Measurements from ENCODE around the gene ACSL3.
"Not testable (repeated sequence)": the region's sequence is repeated elsewhere in the genome, so short reads cannot be mapped to it uniquely, and the experiment has no call there.

ACSL3 gene

DNA sequence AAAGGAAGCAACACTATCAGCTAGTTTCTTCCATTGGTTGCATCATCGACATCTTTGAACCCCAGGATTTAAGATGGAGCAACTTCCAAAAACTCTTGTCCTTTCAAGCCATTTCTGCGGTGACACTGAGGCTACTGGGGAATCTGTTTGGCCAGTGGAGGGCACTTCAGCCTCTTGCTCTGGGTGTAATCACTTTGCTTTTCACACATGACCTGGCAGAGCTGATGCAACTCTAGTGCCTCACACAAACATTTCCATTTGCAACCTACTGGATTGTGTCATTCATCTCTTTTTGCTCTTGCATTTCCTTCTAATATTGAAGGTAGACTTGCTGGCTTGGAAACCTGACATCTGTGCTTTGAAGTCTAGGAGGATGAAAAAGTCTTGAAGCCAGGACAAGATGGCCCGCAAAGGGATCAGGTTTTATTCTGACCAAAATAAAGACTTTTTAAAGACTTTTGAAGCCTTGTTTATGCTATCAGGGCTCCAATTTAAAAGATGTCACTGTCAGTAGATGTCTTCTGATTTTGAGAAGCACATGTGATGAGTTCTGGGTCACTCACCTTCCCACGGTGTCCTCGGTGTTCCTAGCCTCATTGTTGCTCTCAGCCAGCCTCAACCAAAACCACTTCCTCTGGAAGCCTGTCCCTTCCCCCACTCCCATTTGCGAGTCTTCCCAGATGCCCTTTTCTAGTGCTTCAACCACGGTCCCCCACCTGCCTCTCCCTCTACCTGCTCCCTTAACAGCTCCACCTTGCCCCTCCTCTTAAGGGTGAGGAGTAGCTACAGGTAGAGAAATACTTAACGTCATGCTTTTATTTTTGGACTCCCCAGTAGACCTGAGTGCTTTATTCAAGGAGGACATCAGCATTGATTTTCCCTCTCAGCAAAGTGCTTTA lies 121.4 kb downstream of the ACSL3 start:
- no peak for DNase-seq

DNA sequence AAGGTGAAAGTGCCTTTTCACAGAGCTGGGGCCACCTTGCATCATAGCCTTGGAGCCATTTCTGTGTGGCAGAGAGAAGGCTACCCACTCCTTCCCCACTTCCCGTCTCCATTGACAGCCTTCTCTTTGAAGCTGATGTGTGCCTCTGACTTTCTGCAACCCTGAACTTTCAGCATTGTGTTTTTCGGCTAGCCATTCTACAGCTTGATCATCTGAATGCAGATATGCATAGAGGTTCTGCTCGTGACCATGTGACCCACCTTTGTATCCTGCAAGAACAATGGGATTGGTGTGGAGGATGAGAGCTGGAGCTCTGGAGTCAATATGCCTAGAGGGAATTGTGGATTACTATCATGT lies 122.1 kb downstream of the ACSL3 start:
- no peak for DNase-seq

DNA sequence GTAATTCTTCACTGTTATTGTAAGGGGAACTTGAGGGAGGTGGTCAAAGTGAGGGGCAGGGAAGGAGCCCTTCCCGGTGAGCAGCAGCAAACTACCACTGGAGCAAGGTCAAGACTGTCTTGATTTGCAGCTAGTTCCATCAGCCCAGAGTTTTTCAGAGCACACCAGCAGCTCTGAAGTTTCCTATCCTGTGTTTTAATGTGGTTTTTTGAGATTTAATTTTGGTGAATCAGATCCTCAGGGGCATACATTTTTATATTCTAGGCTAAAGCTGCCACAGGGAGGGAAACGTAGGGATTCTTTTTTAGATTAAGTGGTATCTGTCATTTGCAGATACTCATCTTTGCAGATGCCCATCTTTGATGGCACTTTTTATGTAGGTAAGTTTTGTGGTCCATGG lies 124.1 kb downstream of the ACSL3 start:
- no peak for DNase-seq

DNA sequence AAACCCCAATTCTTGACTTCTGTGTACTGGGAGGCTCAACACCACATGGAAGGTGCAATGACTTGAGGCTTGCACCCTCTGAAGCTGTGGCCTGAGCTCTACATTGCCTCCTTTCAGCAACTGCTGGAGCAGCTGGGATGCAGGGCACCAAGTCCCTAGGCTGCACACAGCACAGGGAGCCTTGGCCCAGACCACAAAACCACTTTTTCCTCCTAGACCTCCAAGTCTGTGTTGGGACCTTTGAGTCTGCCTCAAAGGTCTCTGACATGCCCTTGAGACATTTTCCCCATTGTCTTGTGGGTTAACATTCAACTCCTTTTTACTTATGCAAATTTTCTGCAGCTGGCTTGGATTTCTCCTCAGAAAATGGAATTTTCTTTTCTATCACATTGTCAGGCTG lies 128.6 kb downstream of the ACSL3 start:
- no peak for DNase-seq

DNA sequence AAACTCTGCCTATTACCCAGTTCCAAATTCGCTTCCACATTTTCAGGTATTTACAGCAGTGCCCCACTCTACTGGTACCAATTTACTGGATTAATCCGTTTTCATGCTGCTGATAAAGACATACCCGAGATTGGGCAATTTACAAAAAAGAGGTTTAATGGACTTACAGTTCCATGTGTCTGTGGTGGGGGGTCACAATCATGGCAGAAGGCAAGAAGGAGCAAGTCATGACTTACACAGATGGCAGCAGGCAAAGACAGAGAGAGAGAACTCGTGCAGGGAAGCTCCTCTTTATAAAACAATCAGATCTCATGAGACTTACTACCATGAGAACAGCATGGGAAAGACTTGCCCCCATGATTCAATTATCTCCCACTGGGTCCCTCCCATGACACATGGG lies 129.4 kb downstream of the ACSL3 start:
- DNase-seq: not testable (repeated sequence)

DNA sequence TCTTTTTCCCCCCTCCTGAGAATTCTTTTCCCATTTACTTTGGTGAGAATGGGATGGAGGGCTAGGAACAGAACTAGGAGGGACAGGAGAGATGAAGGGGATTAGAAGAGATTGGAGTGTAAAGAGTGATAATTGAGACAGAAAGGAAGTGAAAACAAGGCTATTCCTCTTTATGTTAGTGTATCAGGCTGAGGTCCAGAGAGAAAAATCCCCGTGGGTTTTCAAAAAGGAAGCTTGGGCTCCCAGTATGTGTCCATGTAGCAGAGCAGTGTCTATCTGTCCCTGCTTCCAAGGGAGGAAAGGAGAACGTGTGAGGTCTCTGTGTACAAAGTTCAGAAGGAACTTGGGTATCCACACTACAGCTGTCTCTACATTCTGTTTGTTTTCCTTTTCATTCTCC lies 131.3 kb downstream of the ACSL3 start:
- DNase-seq: no peak

Data from T1000 (cell line).